Endothelial cell of umbilical vein (primary cell): ENCODE results near the gene NLRC3. TPM values are rescaled to one million over a fixed set of nuclear protein-coding genes. Genes with fewer than 3 reads are reported as not detected.

ENCODE experiments used
- BruUV-seq: library from RNA; stranded (reverse); fragments of 400-500 nt; replicated peaks from 2 replicates; lab custom pipeline; 2021; lab: Mats Ljungman, UMichigan
- CTCF ChIA-PET: fragments of 300-600, 350-600 bp; sonication (Branson Sonifier 250); formaldehyde crosslinking; loops from one replicate; lab custom pipeline; 2021; ENCODE audit warnings: antibody characterized with exemption, inconsistent platforms; lab: Charles Lee
- POLR2A ChIA-PET: fragments of 300-600, 350-600 bp; sonication (Branson Sonifier 250); formaldehyde crosslinking; loops from one replicate; lab custom pipeline; 2021; ENCODE audit warnings: antibody characterized with exemption, inconsistent platforms; lab: Charles Lee
- DNase-seq: peaks from one replicate; pipeline ENCODE4 v3.0.0-alpha.2; 2011; ENCODE audit warnings: low read depth, low spot score
- FAIRE-seq: peaks from 2 replicates; lab custom pipeline; 2011; peaks lifted over from hg19 to GRCh38; lab: Jason Lieb, UNC
- H2AFZ ChIP-seq: 2 replicates; pipeline ENCODE4 v1.6.0; 2012; ENCODE audit warnings: low read depth, low read length, control low read depth, inconsistent platforms
- H3K27ac ChIP-seq: 2 replicates; pipeline ENCODE4 v1.5.1; 2011; ENCODE audit warnings: low read depth, mild to moderate bottlenecking, control low read depth, low read length, moderate library complexity; ENCODE audit not compliant: insufficient read depth
- H3K27me3 ChIP-seq, 2 experiments: 2 replicates each; pipeline versions ENCODE4 v1.6.0 to v1.6.1; 2011; ENCODE audit warnings: low read length in 2 of 2, mixed read lengths in 1 of 2; ENCODE audit not compliant: control insufficient read depth in 2 of 2, insufficient read depth in 2 of 2
- H3K36me3 ChIP-seq, 2 experiments: 2 replicates in 1 of 2; 3 replicates in 1 of 2; pipeline ENCODE4 v1.5.1; 2011; ENCODE audit warnings: low read length in 2 of 2, mild to moderate bottlenecking in 1 of 2, moderate library complexity in 1 of 2; ENCODE audit not compliant: control insufficient read depth in 2 of 2, insufficient read depth in 2 of 2; ENCODE audit errors: extremely low read depth in 1 of 2
- H3K4me1 ChIP-seq: 3 replicates; pipeline ENCODE4 v1.5.1; 2011; ENCODE audit warnings: mild to moderate bottlenecking, low read length; ENCODE audit not compliant: control insufficient read depth, insufficient read depth; ENCODE audit errors: extremely low read depth
- H3K4me2 ChIP-seq: 2 replicates; pipeline ENCODE4 v1.6.1; 2011; ENCODE audit warnings: low read length, control low read depth, mixed read lengths; ENCODE audit not compliant: insufficient read depth
- H3K4me3 ChIP-seq, 3 experiments: fragments of 200-600 bp in 1 of 3; sonication (generic), shearing (Covaris generic) in 1 of 3; replicated peaks in 1 of 3; 2 replicates each; pipeline ENCODE4 v1.5.1; 2011 to 2016; ENCODE audit warnings: control low read depth in 3 of 3, low read length in 3 of 3, mild to moderate bottlenecking in 2 of 3, inconsistent platforms in 1 of 3, low read depth in 1 of 3, moderate library complexity in 1 of 3; ENCODE audit not compliant: insufficient read depth in 1 of 3
- H3K79me2 ChIP-seq: 2 replicates; pipeline ENCODE4 v1.6.0; 2012; ENCODE audit warnings: low read length, inconsistent platforms; ENCODE audit not compliant: control insufficient read depth, insufficient read depth
- H3K9ac ChIP-seq: replicated peaks from 2 replicates; pipeline ENCODE3; 2011; ENCODE audit warnings: low read length, control low read depth; ENCODE audit not compliant: insufficient read depth; ENCODE audit errors: extremely low read depth
- H3K9me1 ChIP-seq: replicated peaks from 3 replicates; pipeline ENCODE4 v1.6.0; 2011; ENCODE audit warnings: mild to moderate bottlenecking, low read length; ENCODE audit not compliant: control insufficient read depth, insufficient read depth; ENCODE audit errors: extremely low read depth
- H3K9me3 ChIP-seq: replicated peaks from 2 replicates; pipeline ENCODE4 v1.5.1; 2012; ENCODE audit warnings: low read length, inconsistent platforms; ENCODE audit not compliant: control insufficient read depth, insufficient read depth
- H4K20me1 ChIP-seq: replicated peaks from 2 replicates; pipeline ENCODE3; 2011; ENCODE audit warnings: mild to moderate bottlenecking, low read length; ENCODE audit not compliant: control insufficient read depth, insufficient read depth; ENCODE audit errors: extremely low read depth
- EZH2 ChIP-seq: IDR thresholded peaks from 2 replicates; pipeline ENCODE4 v1.6.1; 2012; ENCODE audit warnings: borderline replicate concordance, low read depth, mild to moderate bottlenecking, moderate library complexity, low read length, inconsistent platforms; ENCODE audit not compliant: severe bottlenecking
- FOS ChIP-seq: IDR thresholded peaks from 2 replicates; pipeline ENCODE4 v1.6.1; 2011; ENCODE audit warnings: mild to moderate bottlenecking, low read length, moderate library complexity, borderline replicate concordance; ENCODE audit not compliant: insufficient read depth
- GATA2 ChIP-seq: IDR thresholded peaks from 2 replicates; pipeline ENCODE4 v1.7.0; 2011; ENCODE audit warnings: low read depth, mild to moderate bottlenecking, moderate library complexity, mixed read lengths, low read length; ENCODE audit not compliant: insufficient read length, insufficient read depth
- JUN ChIP-seq: IDR thresholded peaks from 2 replicates; pipeline ENCODE4 v1.6.1; 2011; ENCODE audit warnings: borderline replicate concordance, low read depth; ENCODE audit not compliant: insufficient read length, insufficient read depth
- MYC ChIP-seq: IDR thresholded peaks from one replicate; pipeline ENCODE4 v1.6.1; 2011; ENCODE audit warnings: mild to moderate bottlenecking, low read depth, low read length
- POLR2A ChIP-seq: IDR thresholded peaks from 2 replicates; pipeline ENCODE4 v1.6.1; 2012; ENCODE audit warnings: low read depth, mild to moderate bottlenecking, control low read depth, low read length
- POLR2AphosphoS5 ChIP-seq: IDR thresholded peaks from 2 replicates; pipeline ENCODE4 v1.6.1; 2012; ENCODE audit warnings: low read depth, mild to moderate bottlenecking, control low read depth, low read length, moderate library complexity; ENCODE audit not compliant: insufficient read depth
- dilution Hi-C: fragments of 300-500 bp; cut with MboI; formaldehyde crosslinking; loops from one replicate; pipeline ENCODE4 v1.15.0; 2019; ENCODE audit warnings: low sequenced_read_pairs; ENCODE audit not compliant: extremely low pct_ligation_motif_present
- intact Hi-C: fragments of 100-400 bp; cut with micrococcal nuclease; formaldehyde crosslinking; loops from one replicate; pipeline ENCODE4 v1.10.0; 2022
- polyA plus RNA-seq, 4 experiments: library from polyadenylated mRNA; depleted of rRNA in 3 of 4; stranded (reverse) in 3 of 4; unstranded in 1 of 4; fragments of >200 nt; gene quantifications; 2 replicates each; pipeline versions ENCODE4 v1.2.1 to v1.2.3, GENCODE V29; 2011 to 2012; ENCODE audit warnings: missing spikeins in 1 of 4
- total RNA-seq: library from RNA; stranded (reverse); gene quantifications from 2 replicates; pipeline ENCODE4 v1.2.3, GENCODE V29; 2021
- TF ChIP-seq, protein P1 (sequence below), 2 donors: IDR thresholded peaks; 1 replicate in 1 of 2; 2 replicates in 1 of 2; pipeline ENCODE4 v1.5.1; 2011; ENCODE audit warnings: low read length in 2 of 2, mild to moderate bottlenecking in 2 of 2, moderate library complexity in 2 of 2, control low read depth in 1 of 2, inconsistent platforms in 1 of 2, low read depth in 1 of 2; ENCODE audit not compliant: insufficient read depth in 1 of 2; ENCODE audit errors: extremely low read depth in 1 of 2
- TF ChIP-seq, protein P2 (sequence below): IDR thresholded peaks from 2 replicates; pipeline ENCODE4 v1.6.1; 2011; ENCODE audit not compliant: insufficient read depth, insufficient read length

Gene NLRC3
- total and polyA plus RNA-seq, 2 donors (not counting 3 experiments of a cell fraction or from before 2014, with no cell fraction given), result 0.84 to 3.4 TPM

DNA sequence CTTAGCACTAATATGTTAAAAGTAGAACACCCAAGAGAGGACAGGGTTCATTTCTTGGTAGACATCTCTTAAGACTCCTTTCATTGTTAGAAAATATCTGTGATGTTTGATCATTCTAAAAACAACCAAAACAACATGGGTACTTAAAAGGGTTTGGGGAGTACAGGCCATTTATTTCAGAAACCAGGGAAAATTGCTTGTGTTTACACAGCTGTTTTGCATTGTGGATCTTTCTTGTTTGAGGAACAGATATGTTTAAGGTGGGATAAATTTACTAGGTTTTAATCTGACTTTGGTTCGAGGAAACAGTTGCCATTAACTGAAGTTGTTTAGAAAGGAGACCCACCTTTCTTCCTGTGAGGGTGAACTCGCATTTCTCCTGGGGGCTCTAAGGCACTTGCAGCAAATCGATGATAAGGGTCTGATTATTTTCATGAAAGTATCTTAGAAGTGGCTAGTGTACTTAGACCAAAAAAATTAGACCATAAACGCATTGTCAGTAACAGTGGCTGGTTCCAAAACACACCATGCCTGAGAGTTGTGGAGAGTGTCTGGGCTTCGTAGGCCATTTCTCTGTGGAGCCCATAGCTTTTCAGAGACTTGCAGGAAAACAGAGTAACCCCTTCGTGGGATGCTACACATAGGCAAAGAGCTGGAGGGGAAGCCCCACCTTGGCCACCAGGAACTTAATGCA is 58.8 kb downstream of the NLRC3 start:
- Histone ChIP-seq H3K4me1 (no peaks in the 10 kb centered on the region), H3K36me3 (peaks cover 2 to 8% of the 10 kb centered on the region in 2 experiments), H3K27ac (no peak overlapping the region), H3K4me3 (no peak overlapping the region), H4K20me1 (no peaks in the 10 kb centered on the region), H3K27me3 (no peaks in the 10 kb centered on the region), H3K79me2 (no peaks in the 10 kb centered on the region), H3K9me3 (no peaks in the 10 kb centered on the region), H2AFZ (no peak overlapping the region), H3K9me1 (no peaks in the 10 kb centered on the region), H3K4me2 (no peak overlapping the region), H3K9ac (no peak overlapping the region)
- POLR2A ChIA-PET, result no interaction called here
- dilution Hi-C loops (no loop called here), intact Hi-C loops (no loop called here)
- no TSS peak for BruUV-seq
- DNase-seq (no peak), FAIRE-seq (no peak)
- TF ChIP-seq MYC, result no peak
- no peak for TF ChIP-seq POLR2A
- TF ChIP-seq POLR2AphosphoS5, result no peak
- TF ChIP-seq JUN, result no peak
- TF ChIP-seq, protein P1, sequence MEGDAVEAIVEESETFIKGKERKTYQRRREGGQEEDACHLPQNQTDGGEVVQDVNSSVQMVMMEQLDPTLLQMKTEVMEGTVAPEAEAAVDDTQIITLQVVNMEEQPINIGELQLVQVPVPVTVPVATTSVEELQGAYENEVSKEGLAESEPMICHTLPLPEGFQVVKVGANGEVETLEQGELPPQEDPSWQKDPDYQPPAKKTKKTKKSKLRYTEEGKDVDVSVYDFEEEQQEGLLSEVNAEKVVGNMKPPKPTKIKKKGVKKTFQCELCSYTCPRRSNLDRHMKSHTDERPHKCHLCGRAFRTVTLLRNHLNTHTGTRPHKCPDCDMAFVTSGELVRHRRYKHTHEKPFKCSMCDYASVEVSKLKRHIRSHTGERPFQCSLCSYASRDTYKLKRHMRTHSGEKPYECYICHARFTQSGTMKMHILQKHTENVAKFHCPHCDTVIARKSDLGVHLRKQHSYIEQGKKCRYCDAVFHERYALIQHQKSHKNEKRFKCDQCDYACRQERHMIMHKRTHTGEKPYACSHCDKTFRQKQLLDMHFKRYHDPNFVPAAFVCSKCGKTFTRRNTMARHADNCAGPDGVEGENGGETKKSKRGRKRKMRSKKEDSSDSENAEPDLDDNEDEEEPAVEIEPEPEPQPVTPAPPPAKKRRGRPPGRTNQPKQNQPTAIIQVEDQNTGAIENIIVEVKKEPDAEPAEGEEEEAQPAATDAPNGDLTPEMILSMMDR (IDR thresholded peaks at IDR 0.05; ENCODE audit: extremely low read depth in 1 of 2, insufficient read depth in 1 of 2, low read depth in 1 of 2, low read length in 2 of 2), result no peak
- TF ChIP-seq EZH2, result no peak
- TF ChIP-seq GATA2, result no peak
- TF ChIP-seq, protein P2, sequence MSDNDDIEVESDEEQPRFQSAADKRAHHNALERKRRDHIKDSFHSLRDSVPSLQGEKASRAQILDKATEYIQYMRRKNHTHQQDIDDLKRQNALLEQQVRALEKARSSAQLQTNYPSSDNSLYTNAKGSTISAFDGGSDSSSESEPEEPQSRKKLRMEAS, result no peak
- TF ChIP-seq FOS, result no peak
- CTCF ChIA-PET, result interaction anchor here (1.1 kb wide), 1 partner anchor 23 kb away, joined by 3 read pairs; no protein-coding TSS in a partner anchor
